DMS153 treated with DMSO at 0.1 percent for 48 hours (cell line): ENCODE data around the gene KCNN3.

Source experiments
- DNase-seq: peaks from one replicate; lab custom pipeline; 2025; ENCODE audit not compliant: unreplicated experiment; lab: John Stamatoyannopoulos, UW

Gene KCNN3

DNA sequence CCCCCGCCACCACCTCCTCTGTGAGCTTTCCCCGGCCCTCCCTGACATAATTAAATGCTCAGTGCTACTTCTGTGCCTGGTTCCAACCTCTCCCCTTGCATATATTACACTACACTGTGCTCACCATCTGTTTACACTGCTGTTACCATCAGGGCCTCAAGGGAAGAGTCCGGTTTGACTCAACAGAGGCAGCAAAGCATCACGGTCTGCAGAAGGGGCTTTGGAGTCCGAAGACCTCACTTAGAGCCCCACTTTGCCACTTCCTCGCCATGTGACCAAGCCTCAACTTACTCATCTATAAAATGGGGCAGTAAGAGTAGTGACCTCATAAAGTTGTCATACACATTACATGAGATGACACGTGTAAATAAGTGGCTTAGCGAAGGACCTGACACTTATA lies 27.4 kb downstream of the KCNN3 start:
- no peak for DNase-seq

- no peak for DNase-seq
These were observed 28.7 kb downstream of the KCNN3 start for GRCh38 chr1:154841384-154841783.

DNA sequence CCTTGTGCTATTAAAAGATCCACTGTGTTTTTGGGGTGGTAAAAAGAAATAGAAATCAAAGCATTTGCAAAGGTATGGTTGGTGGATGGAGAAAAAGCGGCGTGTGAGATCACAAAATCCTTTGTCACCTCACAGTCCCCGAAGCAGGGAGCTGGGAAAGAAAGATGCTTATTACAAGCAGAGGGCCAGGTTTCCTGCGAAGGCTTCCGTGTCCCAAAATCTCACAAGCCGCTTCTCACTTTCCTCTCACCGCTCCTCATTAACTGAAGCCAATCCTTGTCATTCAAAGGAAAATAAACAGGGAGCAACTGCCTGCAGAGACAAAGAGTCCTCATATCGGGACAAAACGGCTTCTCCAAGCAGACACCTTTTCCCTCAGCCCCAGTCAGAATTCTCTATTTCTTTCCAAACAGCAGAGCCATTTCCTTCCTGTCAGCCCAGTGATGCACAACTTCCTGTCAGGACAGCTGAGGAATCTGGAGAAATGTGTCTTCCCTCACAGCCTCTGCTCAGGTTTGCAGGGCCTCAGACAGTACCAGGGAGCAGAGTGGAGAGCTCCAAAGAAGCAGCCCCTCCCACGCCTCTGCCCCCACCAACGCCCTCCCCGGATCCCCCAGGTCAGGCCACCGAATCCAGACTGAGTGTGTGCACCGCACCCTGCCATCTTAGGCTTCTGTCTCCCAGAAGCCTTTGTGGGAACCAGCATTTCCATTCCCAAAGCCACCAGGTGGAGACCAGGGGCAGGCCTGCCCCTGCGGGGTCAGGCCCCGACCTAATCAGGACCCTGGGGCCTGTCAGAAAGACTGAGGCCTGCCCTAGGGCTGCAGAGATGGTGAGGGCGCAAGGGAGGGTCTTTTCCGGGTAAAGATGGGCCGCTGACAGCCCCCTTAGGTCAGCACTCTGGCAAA lies 29.6 kb downstream of the KCNN3 start:
- no peak for DNase-seq

DNA sequence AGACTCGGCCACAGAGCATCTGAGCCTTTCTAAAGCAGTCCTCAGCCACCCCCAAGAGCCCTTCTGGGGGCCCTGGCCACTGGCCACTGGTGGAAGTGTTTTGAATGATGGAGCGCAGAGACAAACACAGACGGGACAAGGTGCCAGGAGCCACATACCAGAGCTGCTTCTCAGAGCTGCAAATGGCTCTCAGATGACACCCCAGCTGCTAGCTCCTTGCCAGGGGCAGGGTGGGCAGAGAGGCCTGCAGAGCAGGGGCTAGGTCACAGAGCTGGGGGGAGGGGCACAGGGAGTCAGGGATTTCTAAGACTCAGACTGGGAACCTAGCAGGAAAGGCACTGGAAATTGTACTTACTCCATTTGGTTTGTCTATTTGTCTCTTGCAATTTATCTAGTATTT lies 30.4 kb downstream of the KCNN3 start:
- DNase-seq, result no peak

GRCh38 chr1:154838988-154839387 lies 31.1 kb downstream of the KCNN3 start:
- DNase-seq, result no peak

DNA sequence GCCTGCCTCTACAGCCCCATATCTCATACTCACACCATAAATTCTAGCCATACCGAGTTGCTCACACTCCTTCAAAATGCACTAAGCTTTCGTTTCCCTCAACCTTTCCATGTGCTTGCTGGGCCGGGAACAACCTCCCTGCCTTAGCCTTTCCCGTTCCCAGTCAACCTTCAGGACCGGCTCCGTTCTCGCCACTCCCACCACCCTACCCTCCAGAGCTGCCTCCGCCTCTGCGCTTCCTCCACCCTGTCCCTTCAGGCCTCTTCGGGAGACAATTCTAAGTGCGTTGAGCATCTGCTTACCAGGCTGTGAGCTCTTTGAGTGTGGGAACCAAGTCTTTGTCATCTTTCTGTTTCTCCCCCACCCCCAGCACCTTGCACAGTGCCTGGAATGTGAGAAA lies 31.6 kb downstream of the KCNN3 start:
- DNase-seq, result no peak

DNA sequence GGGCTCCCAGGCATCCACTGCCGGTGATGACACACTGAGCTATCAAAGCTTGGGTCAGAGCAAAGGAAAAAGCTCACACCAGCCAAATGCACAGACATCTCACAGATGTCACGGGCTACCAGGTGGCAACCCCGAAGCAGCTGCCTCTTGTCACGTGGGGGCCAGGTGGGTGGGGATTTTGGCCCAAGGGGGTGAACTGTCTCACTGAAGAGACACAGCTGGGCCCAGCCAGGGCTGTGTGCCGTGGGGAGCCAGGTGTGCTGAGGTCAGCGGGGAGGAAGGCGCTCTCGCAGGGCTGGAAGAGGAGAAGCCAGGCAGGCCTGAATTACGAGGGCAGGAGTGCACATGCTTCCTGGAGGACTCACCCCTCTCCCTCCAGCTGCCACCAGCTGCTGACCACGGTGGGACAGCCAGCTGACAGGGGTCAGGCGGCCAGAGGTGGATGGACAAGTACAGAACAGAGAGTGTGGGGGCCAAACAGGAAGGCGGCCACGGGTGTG lies 32.4 kb downstream of the KCNN3 start:
- DNase-seq, result no peak

- DNase-seq, result no peak
These were observed 32.9 kb downstream of the KCNN3 start for GRCh38 chr1:154837034-154837671.

DNA sequence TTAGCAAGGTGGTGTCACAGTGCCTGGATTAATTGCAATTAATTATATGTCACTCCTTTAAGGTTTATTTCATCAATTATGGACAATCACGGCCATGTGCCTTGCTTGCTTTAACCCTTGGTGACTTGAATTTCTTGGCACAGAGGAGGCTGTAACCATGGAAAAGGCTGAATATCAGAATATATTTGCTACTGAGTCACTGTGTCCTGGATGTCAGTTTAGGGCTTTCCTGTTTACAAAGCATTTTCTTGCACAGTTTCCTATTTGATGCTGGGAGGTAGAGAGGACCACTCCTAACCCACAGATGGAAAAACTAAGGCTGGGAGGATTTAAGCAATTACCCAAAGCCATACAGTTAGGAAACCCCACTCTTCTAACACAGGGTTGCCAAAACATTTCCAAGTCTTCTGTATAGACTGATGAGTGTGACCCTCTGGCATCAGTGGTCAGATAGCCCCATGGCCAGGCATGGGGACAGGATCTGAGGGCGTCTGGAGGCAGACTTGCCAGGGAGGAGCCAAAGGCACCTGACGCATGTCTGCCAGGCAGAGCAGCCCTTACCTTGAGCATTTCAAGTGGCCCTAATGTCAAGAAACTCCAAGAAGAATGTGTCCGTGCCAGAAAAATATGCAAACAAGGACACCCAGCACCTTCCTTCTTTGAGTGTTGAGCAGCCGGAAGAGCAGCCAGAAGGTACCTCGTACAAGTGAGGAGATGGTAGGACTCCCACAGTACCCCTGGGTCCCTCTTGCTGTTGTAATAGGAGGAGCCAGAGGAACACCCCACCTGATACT lies 34.4 kb downstream of the KCNN3 start:
- no peak for DNase-seq

GRCh38 chr1:154833841-154834240 lies 36.2 kb downstream of the KCNN3 start:
- DNase-seq, result no peak

DNA sequence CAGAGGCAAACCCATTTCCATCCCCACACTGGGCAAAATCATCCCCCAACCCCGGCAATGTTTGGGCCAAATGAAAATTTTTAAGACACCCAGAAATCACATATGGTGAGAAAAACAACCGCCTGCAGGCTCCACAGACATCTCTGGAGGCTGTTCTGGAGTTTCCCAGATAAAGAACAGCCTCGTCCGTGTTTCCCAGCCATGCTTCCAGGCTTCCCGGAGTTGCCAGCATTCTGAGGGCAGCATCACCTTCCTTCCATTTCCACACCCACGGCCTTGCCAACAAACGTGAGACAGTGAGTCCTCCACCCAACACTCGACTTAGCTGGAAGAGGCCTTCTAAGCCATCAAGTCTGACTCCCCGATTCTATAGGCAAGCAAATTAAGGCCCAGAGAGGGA lies 36.9 kb downstream of the KCNN3 start:
- no peak for DNase-seq

GRCh38 chr1:154832384-154832783 lies 37.7 kb downstream of the KCNN3 start:
- DNase-seq, result no peak

GRCh38 chr1:154831462-154831861 lies 38.6 kb downstream of the KCNN3 start:
- DNase-seq, result no peak

GRCh38 chr1:154829062-154829461 lies 41.0 kb downstream of the KCNN3 start:
- DNase-seq, result no peak

DNA sequence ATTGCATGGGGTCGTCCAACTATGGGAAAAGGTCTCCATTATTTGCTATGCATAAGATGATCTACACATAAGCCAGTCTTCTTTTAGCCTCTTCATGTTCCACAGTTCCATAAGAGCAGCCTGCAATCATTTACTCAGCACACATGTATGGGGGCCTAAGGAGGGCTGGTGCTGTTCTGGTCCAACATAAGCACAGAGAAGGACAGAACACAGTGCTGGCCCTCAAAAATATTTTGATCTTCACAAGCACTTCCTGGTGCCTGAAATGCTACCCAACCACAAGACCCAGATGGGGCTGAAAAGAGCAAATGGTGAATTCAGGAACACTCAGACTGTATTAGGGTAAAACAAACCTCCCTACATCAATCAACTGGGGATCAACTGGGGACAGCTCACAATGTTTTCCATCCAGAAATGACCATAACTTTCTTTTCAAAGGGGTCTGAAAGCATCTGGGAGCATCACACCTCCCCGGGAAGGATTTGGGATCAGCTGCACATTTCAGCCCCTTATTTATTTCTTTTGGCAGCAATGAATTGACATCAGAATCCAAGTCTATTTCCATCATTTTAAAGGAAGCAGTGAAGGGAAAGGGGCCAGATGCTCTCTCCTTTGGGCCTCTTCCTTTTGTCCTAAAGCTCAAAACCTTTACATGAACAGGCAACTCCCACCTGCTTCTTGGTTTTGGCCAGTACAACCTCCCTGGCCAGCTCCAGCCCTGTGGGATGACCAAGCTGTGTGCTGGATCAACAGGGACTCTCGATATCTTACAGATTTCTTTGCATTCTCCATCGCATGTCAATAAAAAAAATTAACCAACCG lies 45.7 kb downstream of the KCNN3 start:
- no peak for DNase-seq

- DNase-seq, result no peak
These were observed 47.4 kb downstream of the KCNN3 start for GRCh38 chr1:154822717-154823116.

DNA sequence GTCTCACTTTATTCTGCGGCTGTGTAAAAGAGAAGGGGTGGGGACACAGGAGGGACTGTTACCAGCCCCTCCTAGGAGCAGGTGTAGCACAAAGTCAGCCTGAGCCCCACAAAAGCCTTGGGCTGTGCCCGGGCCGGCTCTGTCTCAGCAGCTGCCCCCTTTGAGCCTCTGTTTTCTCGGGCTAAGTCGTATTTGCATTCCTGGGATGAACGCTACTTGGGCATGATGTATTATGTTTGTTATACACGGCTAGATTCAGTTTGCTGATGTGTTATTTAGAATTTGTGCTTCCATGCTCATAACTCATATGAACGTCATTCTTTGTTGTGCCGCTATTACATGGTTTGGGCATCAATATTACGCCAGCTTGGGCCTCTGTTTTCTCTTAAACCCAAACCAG lies 47.8 kb downstream of the KCNN3 start:
- no peak for DNase-seq

GRCh38 chr1:154821083-154821482 lies 49.0 kb downstream of the KCNN3 start:
- no peak for DNase-seq

- no peak for DNase-seq
These were observed 49.4 kb downstream of the KCNN3 start for GRCh38 chr1:154820646-154821045.
